ENCODE measurements around the gene CDK4.

DNA sequence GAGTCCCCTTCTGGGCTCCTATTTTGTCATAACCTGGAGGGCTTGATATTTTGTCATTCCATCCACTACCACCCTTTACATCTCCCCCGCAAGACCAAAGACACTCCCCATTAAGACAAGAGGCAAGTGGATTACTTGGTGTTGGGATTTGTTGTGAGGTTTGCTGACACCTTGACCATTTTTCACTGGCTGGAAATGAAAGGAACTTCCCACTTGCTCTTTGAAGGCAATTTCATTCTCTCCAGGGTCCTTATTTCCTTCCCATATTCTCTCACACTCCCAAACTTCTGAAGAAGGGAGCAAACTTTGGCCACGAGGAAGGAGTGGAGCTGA is 28.5 kb downstream of the CDK4 start:
- TF ChIP-seq POLR2A (IDR thresholded peaks at IDR 0.05): no peak
- TF ChIP-seq, protein P1, sequence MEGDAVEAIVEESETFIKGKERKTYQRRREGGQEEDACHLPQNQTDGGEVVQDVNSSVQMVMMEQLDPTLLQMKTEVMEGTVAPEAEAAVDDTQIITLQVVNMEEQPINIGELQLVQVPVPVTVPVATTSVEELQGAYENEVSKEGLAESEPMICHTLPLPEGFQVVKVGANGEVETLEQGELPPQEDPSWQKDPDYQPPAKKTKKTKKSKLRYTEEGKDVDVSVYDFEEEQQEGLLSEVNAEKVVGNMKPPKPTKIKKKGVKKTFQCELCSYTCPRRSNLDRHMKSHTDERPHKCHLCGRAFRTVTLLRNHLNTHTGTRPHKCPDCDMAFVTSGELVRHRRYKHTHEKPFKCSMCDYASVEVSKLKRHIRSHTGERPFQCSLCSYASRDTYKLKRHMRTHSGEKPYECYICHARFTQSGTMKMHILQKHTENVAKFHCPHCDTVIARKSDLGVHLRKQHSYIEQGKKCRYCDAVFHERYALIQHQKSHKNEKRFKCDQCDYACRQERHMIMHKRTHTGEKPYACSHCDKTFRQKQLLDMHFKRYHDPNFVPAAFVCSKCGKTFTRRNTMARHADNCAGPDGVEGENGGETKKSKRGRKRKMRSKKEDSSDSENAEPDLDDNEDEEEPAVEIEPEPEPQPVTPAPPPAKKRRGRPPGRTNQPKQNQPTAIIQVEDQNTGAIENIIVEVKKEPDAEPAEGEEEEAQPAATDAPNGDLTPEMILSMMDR (IDR thresholded peaks at IDR 0.05): no peak

Measured in stomach (tissue), 4 donors.